NCI-H2171 treated with DMSO at 0.1 percent for 48 hours (cell line): ENCODE results near the gene CATSPERD.
"Not testable (repeated sequence)": the region's sequence is repeated elsewhere in the genome, so short reads cannot be mapped to it uniquely, and the experiment has no call there.

Source experiments
- DNase-seq: peaks from one replicate; lab custom pipeline; 2025; lab: John Stamatoyannopoulos, UW

CATSPERD gene

GRCh38 chr19:5686647-5687359, 33.6 kb upstream of the CATSPERD start:
- peak; percentile 89 for DNase-seq

- DNase-seq = no peak
Measured at GRCh38 chr19:5687360-5688198, 32.9 kb upstream of the CATSPERD start.

GRCh38 chr19:5688262-5688881, 32.1 kb upstream of the CATSPERD start:
- not testable (repeated sequence) for DNase-seq

GRCh38 chr19:5690125-5690954, 30.1 kb upstream of the CATSPERD start, which contains the start of gene RPL36:
Gene RPL36, plus strand, starts transcription at chr19:5690295. Its CDS starts 213 bp downstream, at chr19:5690508.
- peak; percentile 96 for DNase-seq

- peak; percentile 39 for DNase-seq
Measured at GRCh38 chr19:5690955-5691821, 29.2 kb upstream of the CATSPERD start.

GRCh38 chr19:5691822-5692722, 28.4 kb upstream of the CATSPERD start:
- DNase-seq = no peak

GRCh38 chr19:5692723-5693194, 27.7 kb upstream of the CATSPERD start:
- DNase-seq = no peak

- no peak for DNase-seq
Measured at GRCh38 chr19:5693195-5694166, 27.0 kb upstream of the CATSPERD start.

GRCh38 chr19:5694167-5694955, 26.1 kb upstream of the CATSPERD start:
- no peak for DNase-seq

- DNase-seq = no peak
Measured at GRCh38 chr19:5694956-5695648, 25.3 kb upstream of the CATSPERD start.

GRCh38 chr19:5695649-5696195, 24.7 kb upstream of the CATSPERD start:
- DNase-seq = no peak

GRCh38 chr19:5696196-5697021, 24.0 kb upstream of the CATSPERD start:
- no peak for DNase-seq

GRCh38 chr19:5697022-5697889, 23.2 kb upstream of the CATSPERD start:
- DNase-seq = no peak

- DNase-seq = no peak
Measured at GRCh38 chr19:5697890-5698634, 22.4 kb upstream of the CATSPERD start.
